NCI-H1048 (cell line): Measurements from ENCODE around the gene HLA-DQB1.
"Not testable (repeated sequence)": the region's sequence is repeated elsewhere in the genome, so short reads cannot be mapped to it uniquely, and the experiment has no call there.

Source experiments
- DNase-seq: peaks from one replicate; lab custom pipeline; 2025; lab: John Stamatoyannopoulos, UW

The HLA-DQB1 gene

GRCh38 chr6:32662099-32662498 is 4.4 kb downstream of the HLA-DQB1 start:
- DNase-seq: no peak

- DNase-seq: no peak
These were observed 6.4 kb downstream of the HLA-DQB1 start for GRCh38 chr6:32659856-32660595.

- DNase-seq: no peak
These were observed 8.1 kb downstream of the HLA-DQB1 start for GRCh38 chr6:32658268-32658897.

- DNase-seq: not testable (repeated sequence)
These were observed 8.6 kb downstream of the HLA-DQB1 start for GRCh38 chr6:32657819-32658218.

- DNase-seq: not testable (repeated sequence)
These were observed 9.1 kb downstream of the HLA-DQB1 start for GRCh38 chr6:32657329-32657728.

- no peak for DNase-seq
These were observed 11.2 kb downstream of the HLA-DQB1 start for GRCh38 chr6:32655203-32655710.

- DNase-seq: no peak
These were observed 21.3 kb downstream of the HLA-DQB1 start for GRCh38 chr6:32645047-32645703.

- no peak for DNase-seq
These were observed 22.6 kb downstream of the HLA-DQB1 start for GRCh38 chr6:32643904-32644303.

GRCh38 chr6:32642720-32643106 is 23.7 kb downstream of the HLA-DQB1 start:
- no peak for DNase-seq

GRCh38 chr6:32641785-32642719 is 24.4 kb downstream of the HLA-DQB1 start:
- DNase-seq: not testable (repeated sequence)

GRCh38 chr6:32641122-32641521 is 25.3 kb downstream of the HLA-DQB1 start:
- DNase-seq: no peak

- DNase-seq: no peak
These were observed 26.7 kb downstream of the HLA-DQB1 start for GRCh38 chr6:32639440-32640394.

GRCh38 chr6:32638532-32639219 is 27.8 kb downstream of the HLA-DQB1 start:
- DNase-seq: no peak

- no peak for DNase-seq
These were observed 28.6 kb downstream of the HLA-DQB1 start for GRCh38 chr6:32637883-32638282.

GRCh38 chr6:32637219-32637880 is 29.1 kb downstream of the HLA-DQB1 start, which contains the start of gene HLA-DQA1:
Gene HLA-DQA1 (plus strand): TSS chr6:32637406. CDS start chr6:32637459, 53 bp downstream.
- no peak for DNase-seq

GRCh38 chr6:32635526-32636123 is 30.8 kb downstream of the HLA-DQB1 start:
- DNase-seq: no peak

GRCh38 chr6:32629793-32630192 is 36.7 kb downstream of the HLA-DQB1 start:
- DNase-seq: not testable (repeated sequence)

GRCh38 chr6:32627831-32628230 is 38.6 kb downstream of the HLA-DQB1 start:
- DNase-seq: no peak

GRCh38 chr6:32627249-32627648 is 39.2 kb downstream of the HLA-DQB1 start:
- no peak for DNase-seq
